ENCODE data around the gene RAP1GAP. TPM values are rescaled to one million over a fixed set of nuclear protein-coding genes. Genes with fewer than 3 reads are reported as not detected.

Gene RAP1GAP
- total and polyA plus RNA-seq, 7 donors, result 0.04 to 0.57 (median 0.21) TPM; not detected in 2

DNA sequence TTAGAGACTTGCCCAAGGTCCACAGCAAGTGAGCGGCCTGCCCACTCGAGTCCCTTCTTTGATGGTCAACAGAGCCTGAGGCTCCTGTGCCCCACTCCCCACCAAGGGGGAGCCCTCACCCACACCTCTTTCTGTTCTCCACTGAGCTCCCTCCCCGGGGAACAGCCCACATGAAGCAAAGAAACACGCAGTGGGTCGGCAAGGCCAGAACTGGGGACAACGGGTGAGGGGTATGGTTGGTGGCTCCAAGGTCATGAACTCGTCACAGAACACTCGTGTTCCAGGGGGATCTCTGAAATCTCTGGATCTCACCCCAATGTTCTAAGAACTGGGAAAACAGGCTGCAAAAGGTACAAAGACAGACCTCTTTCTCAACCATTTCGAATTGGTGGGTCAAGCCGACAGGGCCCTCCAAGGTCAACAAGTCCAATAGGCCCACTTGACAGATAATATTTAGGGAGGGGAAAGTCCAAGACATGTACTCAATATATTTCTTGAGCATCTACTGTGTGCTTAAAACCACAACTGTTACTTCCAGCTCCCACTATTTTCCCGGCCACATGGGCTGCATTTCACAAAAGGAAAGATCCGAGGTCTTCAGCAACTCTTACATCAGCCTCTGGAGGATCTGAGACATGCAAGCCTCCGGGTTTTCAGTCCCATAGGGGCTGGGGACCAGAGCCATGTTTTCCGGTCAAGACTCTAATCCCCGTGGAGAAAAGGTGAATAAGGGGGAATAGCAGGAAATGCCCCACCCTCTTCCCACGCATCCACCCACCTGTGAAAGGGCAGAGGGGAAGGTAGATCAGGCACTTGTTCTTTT, 1.1 kb upstream of the RAP1GAP start:
- ATAC-seq, result no peak
- Histone ChIP-seq H3K36me3 (ENCODE audit: insufficient read depth in 1 of 2, low read depth in 1 of 2) (no peaks in the 10 kb centered on the region), H3K27me3 (ENCODE audit: insufficient read depth in 3 of 3, low read length in 2 of 3) (peaks cover 0 to 55% (median 31%) of the 10 kb centered on the region in 3 donors), H3K4me3 (no peak overlapping the region), H3K4me1 (peaks cover 23% of the 10 kb centered on the region), H3K9me3 (no peaks in the 10 kb centered on the region), H3K27ac (no peak overlapping the region)
- intact Hi-C loops (cut with DNase I), result no loop called here
- TF ChIP-seq, protein P1, sequence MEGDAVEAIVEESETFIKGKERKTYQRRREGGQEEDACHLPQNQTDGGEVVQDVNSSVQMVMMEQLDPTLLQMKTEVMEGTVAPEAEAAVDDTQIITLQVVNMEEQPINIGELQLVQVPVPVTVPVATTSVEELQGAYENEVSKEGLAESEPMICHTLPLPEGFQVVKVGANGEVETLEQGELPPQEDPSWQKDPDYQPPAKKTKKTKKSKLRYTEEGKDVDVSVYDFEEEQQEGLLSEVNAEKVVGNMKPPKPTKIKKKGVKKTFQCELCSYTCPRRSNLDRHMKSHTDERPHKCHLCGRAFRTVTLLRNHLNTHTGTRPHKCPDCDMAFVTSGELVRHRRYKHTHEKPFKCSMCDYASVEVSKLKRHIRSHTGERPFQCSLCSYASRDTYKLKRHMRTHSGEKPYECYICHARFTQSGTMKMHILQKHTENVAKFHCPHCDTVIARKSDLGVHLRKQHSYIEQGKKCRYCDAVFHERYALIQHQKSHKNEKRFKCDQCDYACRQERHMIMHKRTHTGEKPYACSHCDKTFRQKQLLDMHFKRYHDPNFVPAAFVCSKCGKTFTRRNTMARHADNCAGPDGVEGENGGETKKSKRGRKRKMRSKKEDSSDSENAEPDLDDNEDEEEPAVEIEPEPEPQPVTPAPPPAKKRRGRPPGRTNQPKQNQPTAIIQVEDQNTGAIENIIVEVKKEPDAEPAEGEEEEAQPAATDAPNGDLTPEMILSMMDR (IDR thresholded peaks at IDR 0.05), result no peak
- WGBS, 3 donors, result 39 to 46% (median 40%) methylated on average over 16 of the region's 16 CpGs
- DNase-seq, result no peak

- Histone ChIP-seq H3K9me3 (no peaks in the 10 kb centered on the region), H3K27me3 (ENCODE audit: insufficient read depth in 3 of 3, low read length in 2 of 3) (peaks cover 0 to 67% (median 31%) of the 10 kb centered on the region in 3 donors), H3K4me3 (peak overlapping the region; percentile 47), H3K4me1 (peaks cover 23% of the 10 kb centered on the region), H3K36me3 (ENCODE audit: insufficient read depth in 1 of 2, low read depth in 1 of 2) (no peaks in the 10 kb centered on the region), H3K27ac (no peak overlapping the region)
- TF ChIP-seq, protein P1 (IDR thresholded peaks at IDR 0.05), result no peak
- intact Hi-C loops (cut with DNase I), result no loop called here
- ATAC-seq (no peak), DNase-seq (no peak)
- 1 to 2% (median 1%) methylated on average over 19 to 25 of the region's 25 CpGs for WGBS, 3 donors
Measured at GRCh38 chr1:21668951-21669257, 253 bp downstream of the RAP1GAP start.

DNA sequence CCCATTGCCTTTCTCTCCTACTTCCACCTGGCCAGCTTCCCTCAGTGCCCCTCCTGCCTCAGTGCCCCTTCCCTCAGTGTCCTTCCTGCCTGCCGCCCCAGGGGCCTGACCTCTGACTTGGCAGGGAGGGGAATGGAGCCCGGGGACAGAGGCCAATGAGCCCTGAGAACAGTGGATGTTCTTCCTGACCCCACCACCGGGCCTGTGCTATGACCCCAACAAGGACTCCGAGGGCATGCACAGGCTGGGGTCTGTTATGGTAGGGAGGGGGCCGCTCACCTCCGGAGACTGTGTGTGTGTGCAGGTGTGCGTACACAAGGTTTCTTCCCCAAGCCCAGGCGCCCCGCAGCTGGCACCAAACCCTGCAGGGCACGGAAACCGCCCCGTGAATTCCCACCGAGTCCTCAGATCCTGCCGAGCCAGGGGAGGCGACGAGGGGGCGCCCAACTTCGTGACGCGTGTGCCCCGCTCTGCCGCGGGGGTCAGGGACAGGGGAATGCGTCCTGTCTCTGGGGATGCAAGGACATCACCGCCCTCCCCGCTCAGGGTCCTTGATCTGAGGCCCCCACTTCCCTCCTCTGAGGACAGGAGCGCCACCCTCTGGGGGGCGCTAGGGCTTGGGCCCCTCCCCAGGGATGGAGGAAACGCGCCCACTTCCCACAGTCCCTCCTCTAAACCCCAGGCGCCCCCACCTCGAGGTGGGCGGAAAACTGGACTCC, 766 bp downstream of the RAP1GAP start:
- intact Hi-C loops (cut with DNase I), result no loop called here
- Histone ChIP-seq H3K4me3 (peak overlapping the region; percentile 47), H3K27me3 (ENCODE audit: insufficient read depth in 3 of 3, low read length in 2 of 3) (peaks cover 0 to 72% (median 31%) of the 10 kb centered on the region in 3 donors)

DNA sequence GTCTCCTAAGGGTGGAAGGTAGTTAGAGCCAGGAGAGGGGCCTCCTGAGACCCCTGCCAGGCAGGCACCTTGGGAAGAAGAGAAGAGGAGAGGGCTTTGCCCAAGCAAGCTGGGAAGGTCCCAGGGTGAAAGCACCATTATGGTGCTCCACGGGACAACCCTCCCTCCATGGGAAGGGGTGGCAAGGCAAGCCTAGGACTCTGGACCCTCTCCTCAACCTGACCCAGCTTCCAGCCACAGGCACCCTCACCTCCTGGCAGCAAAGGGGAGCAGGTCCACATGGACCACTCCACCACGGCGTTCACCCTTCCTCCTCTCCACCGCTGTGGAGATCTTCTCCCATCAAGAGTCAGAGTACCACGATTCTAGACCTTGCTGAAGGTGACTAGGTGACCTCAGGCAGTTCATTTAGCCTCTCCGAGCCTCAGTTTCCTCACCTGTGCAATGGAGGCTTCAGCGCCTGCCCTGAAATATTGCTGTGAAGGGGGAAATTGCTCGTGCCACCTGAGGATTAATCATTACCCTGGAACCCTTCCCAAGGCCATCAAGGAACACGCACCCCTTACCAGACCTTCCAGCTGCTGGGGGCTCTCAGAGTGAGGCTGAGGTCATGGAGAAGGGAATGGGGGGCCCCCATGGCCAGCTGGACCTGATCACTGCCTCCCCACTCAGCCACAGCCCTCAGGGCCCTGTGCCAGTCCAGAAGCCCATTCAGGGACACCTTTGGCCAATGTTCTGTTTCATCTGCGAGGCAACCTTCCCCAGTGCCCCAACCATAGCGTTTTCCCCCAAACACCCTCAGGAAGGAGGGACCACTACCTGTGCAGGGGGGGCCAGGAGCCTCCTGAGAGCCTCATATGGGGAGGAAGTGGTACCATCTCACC, 1.6 kb downstream of the RAP1GAP start:
- Histone ChIP-seq H3K27me3 (ENCODE audit: insufficient read depth in 3 of 3, low read length in 2 of 3) (peaks cover 0 to 80% (median 33%) of the 10 kb centered on the region in 3 donors), H3K4me3 (no peak overlapping the region), H3K4me1 (peaks cover 11% of the 10 kb centered on the region), H3K36me3 (ENCODE audit: insufficient read depth in 1 of 2, low read depth in 1 of 2) (no peaks in the 10 kb centered on the region), H3K9me3 (no peaks in the 10 kb centered on the region), H3K27ac (no peak overlapping the region)
- 78 to 81% (median 80%) methylated on average over 11 of the region's 11 CpGs for WGBS, 3 donors
- ATAC-seq (no peak), DNase-seq (no peak)
- intact Hi-C loops (cut with DNase I), result no loop called here
- TF ChIP-seq, protein P1 (IDR thresholded peaks at IDR 0.05), result no peak

More for the DNA sequence above, 766 bp downstream of the RAP1GAP start:
- H3K36me3 ChIP-seq (ENCODE audit: insufficient read depth in 1 of 2, low read depth in 1 of 2), result no peaks in the 10 kb centered on the region
- no peak overlapping the region for H3K27ac ChIP-seq
- DNase-seq, result no peak
- WGBS, 3 donors, result 6 to 7% (median 7%) methylated on average over 18 to 33 of the region's 33 CpGs
- H3K9me3 ChIP-seq, result no peaks in the 10 kb centered on the region
- no peak for ATAC-seq
- TF ChIP-seq, protein P1 (IDR thresholded peaks at IDR 0.05), result no peak
- peaks cover 19% of the 10 kb centered on the region for H3K4me1 ChIP-seq

Data from psoas muscle (tissue), 8 donors.